ENCODE results near the gene PAMR1.
A peak's percentile ranks its signal among the peaks of the same experiment; 100 is the strongest.
"Not testable (repeated sequence)": the region's sequence is repeated elsewhere in the genome, so short reads cannot be mapped to it uniquely, and the experiment has no call there.

PAMR1 gene

GRCh38 chr11:35531246-35531645 lies 5.8 kb upstream of the PAMR1 start:
- DNase-seq (ENCODE audit: extremely low spot score), result no peak
- ChIA-PET POLR2A (no interaction called here), CTCF (interaction anchor here (0.6 kb wide), 1 partner anchor 407 kb away, joined by 3 read pairs; no protein-coding TSS in a partner anchor)
- no peak for TF ChIP-seq ELF4 (IDR thresholded peaks at IDR 0.05)
- no peak for TF ChIP-seq BHLHE40 (IDR thresholded peaks at IDR 0.05; ENCODE audit: borderline replicate concordance)
- no peak for TF ChIP-seq FOXK2 (IDR thresholded peaks at IDR 0.05)
- TF ChIP-seq PKNOX1 (IDR thresholded peaks at IDR 0.05), result no peak
- no peak for TF ChIP-seq ARNT (IDR thresholded peaks at IDR 0.05)
- TF ChIP-seq HDGF (IDR thresholded peaks at IDR 0.05; ENCODE audit: borderline replicate concordance), result no peak
- no peak for TF ChIP-seq ZNF384 (IDR thresholded peaks at IDR 0.05)
- TF ChIP-seq LEF1 (IDR thresholded peaks at IDR 0.05; ENCODE audit: borderline replicate concordance), result no peak
- TF ChIP-seq CTBP1 (IDR thresholded peaks at IDR 0.05; ENCODE audit: borderline replicate concordance), result no peak

GRCh38 chr11:35529971-35530495 lies 4.6 kb upstream of the PAMR1 start:
- DNase-seq (ENCODE audit: extremely low spot score), result no peak
- ChIA-PET CTCF (no interaction called here), POLR2A (no interaction called here)
- TF ChIP-seq L3MBTL2 (conservative IDR thresholded peaks at IDR 0.05) (no peak), SP1 (IDR thresholded peaks at IDR 0.05) (no peak), HDGF (IDR thresholded peaks at IDR 0.05; ENCODE audit: borderline replicate concordance) (no peak), BHLHE40 (IDR thresholded peaks at IDR 0.05; ENCODE audit: borderline replicate concordance) (no peak), FOXA1 (IDR thresholded peaks at IDR 0.05) (no peak), ZNF384 (IDR thresholded peaks at IDR 0.05) (no peak), NFRKB (IDR thresholded peaks at IDR 0.05) (no peak), FOXK2 (IDR thresholded peaks at IDR 0.05) (no peak), ELF4 (IDR thresholded peaks at IDR 0.05) (no peak), PKNOX1 (IDR thresholded peaks at IDR 0.05) (no peak), TARDBP (IDR thresholded peaks at IDR 0.05) (no peak), FOXM1 (IDR thresholded peaks at IDR 0.05; ENCODE audit: borderline replicate concordance) (no peak), CTBP1 (IDR thresholded peaks at IDR 0.05; ENCODE audit: borderline replicate concordance) (no peak), SUZ12 (IDR thresholded peaks at IDR 0.05) (no peak)

GRCh38 chr11:35526370-35526792 lies 965 bp upstream of the PAMR1 start:
- TF ChIP-seq FOXK2 (IDR thresholded peaks at IDR 0.05), result no peak
- TF ChIP-seq ZNF384 (IDR thresholded peaks at IDR 0.05), result no peak
- no peak for TF ChIP-seq CTBP1 (IDR thresholded peaks at IDR 0.05; ENCODE audit: borderline replicate concordance)
- TF ChIP-seq ARNT (IDR thresholded peaks at IDR 0.05), result no peak
- no peak for TF ChIP-seq ELF4 (IDR thresholded peaks at IDR 0.05)
- TF ChIP-seq L3MBTL2 (conservative IDR thresholded peaks at IDR 0.05), result no peak
- TF ChIP-seq BHLHE40 (IDR thresholded peaks at IDR 0.05; ENCODE audit: borderline replicate concordance), result no peak
- TF ChIP-seq FOXM1 (IDR thresholded peaks at IDR 0.05; ENCODE audit: borderline replicate concordance), result no peak
- no peak for TF ChIP-seq SP1 (IDR thresholded peaks at IDR 0.05)
- no peak for TF ChIP-seq NFRKB (IDR thresholded peaks at IDR 0.05)
- TF ChIP-seq FOXA1 (IDR thresholded peaks at IDR 0.05), result no peak
- no peak for TF ChIP-seq TARDBP (IDR thresholded peaks at IDR 0.05)
- no peak for TF ChIP-seq LEF1 (IDR thresholded peaks at IDR 0.05; ENCODE audit: borderline replicate concordance)
- TF ChIP-seq HDGF (IDR thresholded peaks at IDR 0.05; ENCODE audit: borderline replicate concordance), result no peak
- no peak for TF ChIP-seq SUZ12 (IDR thresholded peaks at IDR 0.05)
- POLR2A ChIA-PET, result interaction anchor here (1.2 kb wide), 1 partner anchor 91 kb away, joined by 3 read pairs; the partner anchor contains the start of gene FJX1
- CTCF ChIA-PET, result interaction anchor here (0.8 kb wide), 1 partner anchor 38 kb away, joined by 6 read pairs; no protein-coding TSS in a partner anchor
- peak; percentile 60 for DNase-seq (ENCODE audit: extremely low spot score)

- CTCF ChIA-PET, result interaction anchor here (0.6 kb wide), 1 partner anchor 10 kb away, joined by 3 read pairs; no protein-coding TSS in a partner anchor
- POLR2A ChIA-PET, result interaction anchor here (1.0 kb wide), 1 partner anchor 23 kb away, joined by 3 read pairs; no protein-coding TSS in a partner anchor
- no peak for TF ChIP-seq PKNOX1 (IDR thresholded peaks at IDR 0.05)
- no peak for TF ChIP-seq TARDBP (IDR thresholded peaks at IDR 0.05)
- no peak for TF ChIP-seq HDGF (IDR thresholded peaks at IDR 0.05; ENCODE audit: borderline replicate concordance)
- TF ChIP-seq ELF4 (IDR thresholded peaks at IDR 0.05), result no peak
- TF ChIP-seq ZNF384 (IDR thresholded peaks at IDR 0.05), result no peak
- TF ChIP-seq NFRKB (IDR thresholded peaks at IDR 0.05), result no peak
- TF ChIP-seq L3MBTL2 (conservative IDR thresholded peaks at IDR 0.05), result no peak
- TF ChIP-seq CTBP1 (IDR thresholded peaks at IDR 0.05; ENCODE audit: borderline replicate concordance), result no peak
- no peak for TF ChIP-seq FOXM1 (IDR thresholded peaks at IDR 0.05; ENCODE audit: borderline replicate concordance)
- TF ChIP-seq FOXA1 (IDR thresholded peaks at IDR 0.05), result no peak
- no peak for TF ChIP-seq SUZ12 (IDR thresholded peaks at IDR 0.05)
- DNase-seq (ENCODE audit: extremely low spot score), result no peak
Observed at GRCh38 chr11:35524780-35525179, 636 bp downstream of the PAMR1 start.

- ChIA-PET CTCF (no interaction called here), POLR2A (interaction anchor here (1.0 kb wide), 1 partner anchor 23 kb away, joined by 3 read pairs; no protein-coding TSS in a partner anchor)
- TF ChIP-seq LEF1 (IDR thresholded peaks at IDR 0.05; ENCODE audit: borderline replicate concordance) (no peak), CTBP1 (IDR thresholded peaks at IDR 0.05; ENCODE audit: borderline replicate concordance) (no peak), SUZ12 (IDR thresholded peaks at IDR 0.05) (no peak), TARDBP (IDR thresholded peaks at IDR 0.05) (no peak), FOXM1 (IDR thresholded peaks at IDR 0.05; ENCODE audit: borderline replicate concordance) (no peak), ELF4 (IDR thresholded peaks at IDR 0.05) (no peak)
- no peak for DNase-seq (ENCODE audit: extremely low spot score)
Observed at GRCh38 chr11:35523861-35524260, 1.6 kb downstream of the PAMR1 start.

GRCh38 chr11:35523331-35523768 lies 2.1 kb downstream of the PAMR1 start:
- DNase-seq (ENCODE audit: extremely low spot score), result no peak
- TF ChIP-seq NFRKB (IDR thresholded peaks at IDR 0.05), result no peak
- TF ChIP-seq L3MBTL2 (conservative IDR thresholded peaks at IDR 0.05), result no peak
- TF ChIP-seq ARNT (IDR thresholded peaks at IDR 0.05), result no peak
- TF ChIP-seq ELF4 (IDR thresholded peaks at IDR 0.05), result no peak
- no peak for TF ChIP-seq HDGF (IDR thresholded peaks at IDR 0.05; ENCODE audit: borderline replicate concordance)
- TF ChIP-seq SP1 (IDR thresholded peaks at IDR 0.05), result no peak
- no peak for TF ChIP-seq ZNF384 (IDR thresholded peaks at IDR 0.05)
- no peak for TF ChIP-seq SUZ12 (IDR thresholded peaks at IDR 0.05)
- no peak for TF ChIP-seq FOXA1 (IDR thresholded peaks at IDR 0.05)
- no peak for TF ChIP-seq LEF1 (IDR thresholded peaks at IDR 0.05; ENCODE audit: borderline replicate concordance)
- TF ChIP-seq FOXK2 (IDR thresholded peaks at IDR 0.05), result no peak
- TF ChIP-seq TARDBP (IDR thresholded peaks at IDR 0.05), result no peak
- CTCF ChIA-PET, result no interaction called here
- POLR2A ChIA-PET, result no interaction called here

- POLR2A ChIA-PET; DNase-seq (ENCODE audit: extremely low spot score); CTCF ChIA-PET: not testable (repeated sequence)
Observed at GRCh38 chr11:35522091-35522490, 3.3 kb downstream of the PAMR1 start.

All from HEK293T (cell line).